Thoracic aorta (tissue), 2 donors: Measurements from ENCODE around the gene XPO1. TPM values are rescaled to one million over a fixed set of nuclear protein-coding genes. Genes with fewer than 3 reads are reported as not detected.
"Not testable (repeated sequence)": the region's sequence is repeated elsewhere in the genome, so short reads cannot be mapped to it uniquely, and the experiment has no call there.

Source experiments
- ATAC-seq: fragments of 150-250 bp; one replicate; pipeline ENCODE4 v1.8.0; 2017; ENCODE audit warnings: low read depth; ENCODE audit not compliant: insufficient number of reproducible peaks, low FRiP score
- DNase-seq: peaks from one replicate; pipeline ENCODE4 v3.0.0-alpha.2; 2020; ENCODE audit warnings: low spot score
- H3K27ac ChIP-seq, 2 donors: fragments of 200-600 bp; sonication (generic); 1 replicate in 1 of 2; 2 replicates in 1 of 2; pipeline ENCODE4 v1.5.1; 2016; ENCODE audit warnings: mild to moderate bottlenecking in 2 of 2, moderate library complexity in 2 of 2
- H3K27me3 ChIP-seq: fragments of 200-600 bp; sonication (generic); replicated peaks from 2 replicates; pipeline ENCODE4 v1.6.0; 2016; ENCODE audit warnings: mild to moderate bottlenecking; ENCODE audit not compliant: insufficient read depth
- H3K36me3 ChIP-seq: fragments of 200-600 bp; sonication (generic); one replicate; pipeline ENCODE4 v1.5.1; 2016
- H3K4me1 ChIP-seq, 2 donors: fragments of 200-600 bp; sonication (generic); 1 replicate in 1 of 2; 2 replicates in 1 of 2; pipeline versions ENCODE4 v1.5.1 to v1.6.0; 2016; ENCODE audit warnings: low read depth in 2 of 2, mild to moderate bottlenecking in 1 of 2; ENCODE audit not compliant: control insufficient read depth in 1 of 2
- H3K4me3 ChIP-seq: fragments of 200-600 bp; sonication (generic); 2 replicates; pipeline ENCODE4 v1.5.1; 2016; ENCODE audit warnings: mild to moderate bottlenecking
- H3K9me3 ChIP-seq: fragments of 200-600 bp; sonication (generic); 2 replicates; pipeline ENCODE4 v1.5.1; 2016
- total RNA-seq, 2 donors: library from RNA; depleted of rRNA; stranded (reverse); fragments of >200 nt; gene quantifications; one replicate each; pipeline versions ENCODE4 v1.1.0 to v1.2.3, GENCODE V29; 2016
- TF ChIP-seq, protein P1 (sequence below): fragments of 200-600 bp; sonication (generic); IDR thresholded peaks from one replicate; pipeline ENCODE4 v1.5.1; 2019; ENCODE audit warnings: antibody characterized with exemption

The XPO1 gene
- total RNA-seq, 2 donors from 2014 or later, result 43.3 to 117 TPM

DNA sequence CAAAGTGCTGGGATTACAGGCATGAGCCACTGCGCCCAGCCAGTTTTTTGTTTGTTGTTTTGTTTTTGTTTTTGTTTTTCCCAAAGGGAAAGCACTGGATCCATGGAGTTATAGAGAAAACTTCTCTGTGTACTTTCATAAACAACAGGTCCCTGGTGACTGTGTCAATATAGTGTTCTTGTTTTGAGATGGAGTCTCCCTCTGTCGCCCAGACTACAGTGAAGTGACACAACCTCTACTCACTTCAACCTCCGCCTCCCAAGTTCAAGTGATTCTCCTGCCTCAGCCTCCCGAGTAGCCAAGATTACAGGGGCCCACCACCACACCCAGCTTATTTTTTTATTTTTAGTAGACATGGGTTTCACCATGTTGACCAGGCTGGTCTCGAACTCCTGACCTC is 83.8 kb downstream of the XPO1 start:
- Histone ChIP-seq H3K9me3 (no peaks in the 10 kb centered on the region), H3K4me1 (peaks cover 19 to 41% of the 10 kb centered on the region in 2 donors), H3K4me3 (no peak overlapping the region), H3K27me3 (no peaks in the 10 kb centered on the region), H3K27ac (no peak overlapping the region), H3K36me3 (no peaks in the 10 kb centered on the region)
- TF ChIP-seq, protein P1, sequence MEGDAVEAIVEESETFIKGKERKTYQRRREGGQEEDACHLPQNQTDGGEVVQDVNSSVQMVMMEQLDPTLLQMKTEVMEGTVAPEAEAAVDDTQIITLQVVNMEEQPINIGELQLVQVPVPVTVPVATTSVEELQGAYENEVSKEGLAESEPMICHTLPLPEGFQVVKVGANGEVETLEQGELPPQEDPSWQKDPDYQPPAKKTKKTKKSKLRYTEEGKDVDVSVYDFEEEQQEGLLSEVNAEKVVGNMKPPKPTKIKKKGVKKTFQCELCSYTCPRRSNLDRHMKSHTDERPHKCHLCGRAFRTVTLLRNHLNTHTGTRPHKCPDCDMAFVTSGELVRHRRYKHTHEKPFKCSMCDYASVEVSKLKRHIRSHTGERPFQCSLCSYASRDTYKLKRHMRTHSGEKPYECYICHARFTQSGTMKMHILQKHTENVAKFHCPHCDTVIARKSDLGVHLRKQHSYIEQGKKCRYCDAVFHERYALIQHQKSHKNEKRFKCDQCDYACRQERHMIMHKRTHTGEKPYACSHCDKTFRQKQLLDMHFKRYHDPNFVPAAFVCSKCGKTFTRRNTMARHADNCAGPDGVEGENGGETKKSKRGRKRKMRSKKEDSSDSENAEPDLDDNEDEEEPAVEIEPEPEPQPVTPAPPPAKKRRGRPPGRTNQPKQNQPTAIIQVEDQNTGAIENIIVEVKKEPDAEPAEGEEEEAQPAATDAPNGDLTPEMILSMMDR, result no peak
- ATAC-seq (no peak), DNase-seq (no peak)

DNA sequence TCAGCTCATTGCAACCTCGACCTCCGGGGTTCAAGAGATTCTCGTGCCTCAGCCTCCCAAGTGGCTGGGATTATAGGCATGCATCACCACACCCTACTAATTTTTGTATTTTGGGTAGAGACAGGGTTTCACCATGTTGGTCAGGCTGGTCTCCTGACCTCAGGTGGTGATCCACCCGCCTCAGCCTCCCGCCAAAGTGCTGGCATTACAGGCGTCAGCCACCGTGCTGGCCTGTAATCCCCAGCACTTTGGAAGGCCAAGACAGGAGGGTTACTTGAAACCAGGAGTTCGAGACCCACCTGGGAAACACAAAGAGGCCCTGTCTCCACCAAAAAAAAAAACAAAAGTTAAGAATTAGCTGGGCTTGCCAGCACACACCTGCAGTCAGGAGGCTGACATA is 85.8 kb downstream of the XPO1 start:
- Histone ChIP-seq H3K27me3 (no peaks in the 10 kb centered on the region), H3K27ac (no peak overlapping the region), H3K36me3 (no peaks in the 10 kb centered on the region), H3K4me3 (no peak overlapping the region), H3K9me3 (no peaks in the 10 kb centered on the region), H3K4me1 (peaks cover 13 to 25% of the 10 kb centered on the region in 2 donors)
- ATAC-seq (no peak), DNase-seq (no peak)
- TF ChIP-seq, protein P1, result no peak

DNA sequence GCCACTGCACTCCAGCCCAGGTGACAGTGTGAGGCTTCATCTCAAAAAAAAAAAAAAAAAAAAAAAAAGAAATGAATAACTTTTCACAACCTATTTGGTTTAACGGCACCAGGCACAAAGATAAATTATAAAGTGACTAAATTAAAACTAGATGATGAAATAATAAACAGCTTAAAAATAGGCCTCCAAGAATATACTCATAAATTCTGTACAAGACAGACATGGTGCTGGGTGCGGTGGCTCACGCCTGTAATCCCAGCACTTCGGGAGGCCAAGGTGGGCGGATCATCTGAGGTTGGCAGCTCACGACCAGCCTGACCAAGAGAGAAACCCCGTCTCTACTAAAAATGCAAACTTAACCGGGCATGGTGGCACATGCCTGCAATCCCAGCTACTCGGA is 87.0 kb downstream of the XPO1 start:
- no peak for ATAC-seq
- TF ChIP-seq, protein P1, result no peak
- H3K27ac ChIP-seq, result no peak overlapping the region
- no peaks in the 10 kb centered on the region for H3K36me3 ChIP-seq
- H3K4me3 ChIP-seq, result no peak overlapping the region
- no peak for DNase-seq
- H3K27me3 ChIP-seq, result no peaks in the 10 kb centered on the region
- no peaks in the 10 kb centered on the region for H3K9me3 ChIP-seq
- H3K4me1 ChIP-seq, result peaks cover 10 to 13% of the 10 kb centered on the region in 2 donors

DNA sequence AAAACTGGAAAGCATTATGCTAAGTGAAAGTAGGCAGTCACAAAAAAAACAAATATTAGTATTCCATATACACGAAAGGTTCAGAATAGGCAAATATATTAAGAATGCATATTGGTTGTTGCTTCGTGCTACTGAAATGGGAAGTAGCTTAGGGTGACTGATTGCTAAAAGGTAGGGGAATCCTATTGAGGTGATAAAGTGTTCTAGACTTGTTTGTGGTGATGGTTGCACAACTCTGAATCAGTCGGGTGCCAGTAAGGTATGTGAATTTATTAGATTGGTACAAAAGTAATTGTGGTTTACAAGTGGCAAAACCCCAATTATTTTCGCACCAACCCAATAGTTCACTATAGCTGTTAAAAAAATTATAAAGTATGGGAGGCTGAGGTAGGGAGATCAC is 88.0 kb downstream of the XPO1 start:
- no peak for DNase-seq
- TF ChIP-seq, protein P1, result no peak
- no peak for ATAC-seq
- H3K36me3 ChIP-seq, result no peaks in the 10 kb centered on the region
- H3K4me1 ChIP-seq, result peaks cover 3 to 6% of the 10 kb centered on the region in 2 donors
- H3K4me3 ChIP-seq, result no peak overlapping the region
- H3K27me3 ChIP-seq, result no peaks in the 10 kb centered on the region
- no peak overlapping the region for H3K27ac ChIP-seq
- no peaks in the 10 kb centered on the region for H3K9me3 ChIP-seq

DNA sequence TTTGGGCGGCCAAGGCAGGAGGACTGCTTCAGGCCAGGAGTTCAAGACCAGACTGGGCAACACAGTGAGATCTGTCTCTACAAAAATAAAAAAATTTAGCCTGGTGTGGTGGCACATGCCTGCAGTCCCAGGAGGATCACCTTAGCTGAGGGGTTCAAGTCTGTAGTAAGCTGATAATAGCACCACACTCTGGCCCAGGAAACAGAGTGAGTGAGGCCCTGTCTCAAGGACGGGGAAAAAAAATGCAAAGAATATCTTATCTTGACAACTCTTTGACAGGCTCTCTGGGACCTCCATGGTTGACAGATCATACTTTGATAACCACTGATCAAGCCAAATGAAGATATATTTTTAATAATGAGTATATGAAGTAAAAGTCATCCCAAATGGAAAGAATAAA is 89.9 kb downstream of the XPO1 start:
- DNase-seq (no peak), ATAC-seq (no peak)
- no peaks in the 10 kb centered on the region for H3K9me3 ChIP-seq

DNA sequence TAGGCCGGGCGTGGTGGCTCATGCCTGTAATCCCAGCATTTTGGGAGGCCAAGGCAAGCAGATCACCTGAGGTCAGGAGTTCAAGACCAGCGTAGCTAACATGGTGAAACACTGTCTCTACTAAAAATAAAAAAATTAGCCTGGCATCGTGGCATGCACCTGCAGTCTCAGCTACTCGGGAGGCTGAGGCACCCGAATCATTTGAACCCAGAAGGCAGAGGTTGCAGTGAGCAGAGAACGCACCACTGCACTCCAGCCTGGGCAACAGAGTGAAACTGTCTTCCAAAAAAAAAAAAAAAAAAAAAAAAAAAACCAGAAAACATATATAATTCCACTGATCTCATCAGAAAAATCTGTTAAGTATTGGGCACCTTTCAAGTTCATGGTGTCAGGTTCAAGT is 91.2 kb downstream of the XPO1 start:
- not testable (repeated sequence) for DNase-seq, H3K36me3 ChIP-seq, ATAC-seq, H3K27me3 ChIP-seq, H3K9me3 ChIP-seq, H3K4me3 ChIP-seq, H3K4me1 ChIP-seq, H3K27ac ChIP-seq

More for the DNA sequence above, 89.9 kb downstream of the XPO1 start:
- TF ChIP-seq, protein P1, result no peak
- Histone ChIP-seq H3K4me1 (peaks cover 4 to 5% of the 10 kb centered on the region in 2 donors), H3K4me3 (no peak overlapping the region), H3K36me3 (no peaks in the 10 kb centered on the region), H3K27me3 (no peaks in the 10 kb centered on the region), H3K27ac (no peak overlapping the region)
